Measurements from ENCODE around the gene ST7L.
A peak's percentile ranks its signal among the peaks of the same experiment; 100 is the strongest.

ST7L gene

DNA sequence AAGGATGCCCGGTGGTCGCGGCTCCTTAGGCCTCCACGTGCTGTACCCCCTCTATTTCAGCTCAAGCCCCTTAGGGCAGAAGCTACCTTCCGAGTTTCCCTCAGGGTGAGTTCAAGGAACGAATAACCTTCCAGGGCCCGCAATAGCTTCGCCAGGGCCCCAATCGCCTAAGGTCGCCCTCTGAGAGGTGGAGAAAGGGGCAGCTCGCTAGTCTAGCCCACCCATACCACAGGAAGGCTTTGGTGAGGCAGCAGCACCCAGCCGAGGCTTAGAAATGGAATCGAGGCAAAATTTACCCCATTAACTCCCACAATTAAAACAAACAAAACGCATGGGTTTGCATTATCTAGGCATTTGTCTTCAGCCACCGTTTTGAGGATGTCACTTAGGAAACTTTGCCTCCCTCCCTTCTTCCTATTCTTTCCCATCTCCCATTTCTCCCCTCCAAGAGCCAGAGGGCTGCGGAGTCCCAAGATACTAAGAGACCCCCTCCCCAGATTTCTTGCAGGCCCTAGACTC lies 109.2 kb downstream of the ST7L start:
- TF ChIP-seq, protein P1, sequence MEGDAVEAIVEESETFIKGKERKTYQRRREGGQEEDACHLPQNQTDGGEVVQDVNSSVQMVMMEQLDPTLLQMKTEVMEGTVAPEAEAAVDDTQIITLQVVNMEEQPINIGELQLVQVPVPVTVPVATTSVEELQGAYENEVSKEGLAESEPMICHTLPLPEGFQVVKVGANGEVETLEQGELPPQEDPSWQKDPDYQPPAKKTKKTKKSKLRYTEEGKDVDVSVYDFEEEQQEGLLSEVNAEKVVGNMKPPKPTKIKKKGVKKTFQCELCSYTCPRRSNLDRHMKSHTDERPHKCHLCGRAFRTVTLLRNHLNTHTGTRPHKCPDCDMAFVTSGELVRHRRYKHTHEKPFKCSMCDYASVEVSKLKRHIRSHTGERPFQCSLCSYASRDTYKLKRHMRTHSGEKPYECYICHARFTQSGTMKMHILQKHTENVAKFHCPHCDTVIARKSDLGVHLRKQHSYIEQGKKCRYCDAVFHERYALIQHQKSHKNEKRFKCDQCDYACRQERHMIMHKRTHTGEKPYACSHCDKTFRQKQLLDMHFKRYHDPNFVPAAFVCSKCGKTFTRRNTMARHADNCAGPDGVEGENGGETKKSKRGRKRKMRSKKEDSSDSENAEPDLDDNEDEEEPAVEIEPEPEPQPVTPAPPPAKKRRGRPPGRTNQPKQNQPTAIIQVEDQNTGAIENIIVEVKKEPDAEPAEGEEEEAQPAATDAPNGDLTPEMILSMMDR (IDR thresholded peaks at IDR 0.05; ENCODE audit: extremely low read depth, missing control alignments): no peak
- DNase-seq (ENCODE audit: low spot score): peak; percentile 27

DNA sequence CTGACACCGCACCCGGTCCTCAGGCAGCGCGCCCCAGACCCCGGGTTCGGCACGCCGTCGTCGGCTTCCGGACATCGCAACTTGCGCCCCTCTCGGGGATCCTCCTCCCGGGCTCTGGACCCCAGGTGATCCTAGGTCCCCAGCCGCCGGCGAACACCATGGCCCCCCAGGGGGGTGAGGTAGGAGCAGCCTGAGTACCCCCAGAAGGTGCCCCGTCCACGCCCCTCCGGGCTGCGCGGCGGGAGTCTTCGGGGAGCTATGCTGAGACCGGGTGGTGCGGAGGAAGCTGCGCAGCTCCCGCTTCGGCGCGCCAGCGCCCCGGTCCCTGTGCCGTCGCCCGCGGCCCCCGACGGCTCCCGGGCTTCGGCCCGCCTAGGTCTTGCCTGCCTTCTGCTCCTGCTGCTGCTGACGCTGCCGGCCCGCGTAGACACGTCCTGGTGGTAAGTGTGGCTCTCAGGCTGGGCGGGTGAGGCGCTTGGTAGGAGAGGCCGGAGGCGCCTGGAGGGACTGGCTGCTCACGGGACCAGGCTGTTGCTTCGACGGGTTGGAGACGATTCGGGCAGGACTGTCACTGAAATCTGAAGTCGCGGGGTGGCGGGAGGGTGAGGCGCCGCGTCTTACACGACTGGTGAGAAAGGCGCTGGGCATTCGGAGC lies 109.8 kb downstream of the ST7L start:
- no peak for DNase-seq (ENCODE audit: low spot score)
- TF ChIP-seq, protein P1 (IDR thresholded peaks at IDR 0.05; ENCODE audit: extremely low read depth, missing control alignments): no peak

DNA sequence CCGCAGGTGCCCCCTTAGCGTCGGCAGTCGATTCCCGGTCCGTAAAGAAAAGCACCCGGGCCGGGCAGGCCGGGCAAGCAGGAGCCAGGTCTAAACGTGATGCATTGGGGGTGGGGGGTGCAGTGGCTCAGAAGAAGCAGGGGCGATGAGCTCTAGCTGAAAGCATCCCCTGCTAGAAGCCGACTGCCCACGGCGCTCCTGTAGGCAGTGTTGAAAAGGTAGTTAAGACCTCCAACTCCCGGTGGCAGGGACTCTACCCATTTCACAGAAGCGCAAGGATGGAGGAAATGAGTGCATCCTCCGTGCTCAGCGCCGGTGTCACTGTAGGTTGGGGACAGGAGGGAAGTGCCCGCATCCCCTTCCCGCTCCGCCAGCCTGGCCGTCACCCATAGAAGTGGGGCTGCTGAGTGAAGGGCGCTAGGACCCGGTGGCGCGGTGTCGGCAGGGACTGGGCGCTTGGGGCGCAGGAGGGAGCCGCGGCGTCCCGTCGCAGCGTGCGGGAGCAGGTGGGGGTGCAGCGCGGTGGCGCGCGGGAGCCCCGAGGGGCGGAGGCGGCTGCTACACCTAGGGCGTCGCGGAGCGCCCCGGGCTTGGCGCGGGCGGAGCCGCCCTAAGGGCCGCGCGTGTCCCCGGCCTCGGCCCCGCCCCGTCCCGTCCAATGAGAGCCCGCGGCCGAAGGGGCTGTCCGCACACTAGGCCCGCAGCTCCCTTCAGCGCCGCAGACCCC lies 110.5 kb downstream of the ST7L start, which contains the start of gene WNT2B:
TSS of gene WNT2B (plus strand) at position 688 of the 727 bp plus-strand sequence. CDS start 298 bp downstream, outside the sequence.
- peak; percentile 80 for DNase-seq (ENCODE audit: low spot score)

DNA sequence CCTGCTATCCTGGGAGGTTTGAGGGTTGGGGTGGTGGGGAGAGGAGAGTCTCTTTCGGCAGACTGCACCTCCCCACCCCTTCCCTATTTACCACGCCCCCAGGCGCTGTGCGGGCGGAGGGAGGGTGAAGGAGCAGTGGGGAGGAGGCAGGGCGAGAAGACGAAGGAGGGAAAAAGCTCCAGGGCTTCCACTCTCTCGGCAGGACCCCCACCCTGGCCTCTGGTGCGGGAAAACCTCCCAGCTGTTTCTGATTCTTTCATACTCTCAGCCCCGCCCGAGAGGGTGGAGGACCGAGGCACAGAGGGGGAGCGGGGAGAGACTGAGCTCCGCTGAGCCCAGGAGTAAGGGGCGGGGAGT lies 111.0 kb downstream of the ST7L start:
- peak; percentile 67 for DNase-seq (ENCODE audit: low spot score)
- TF ChIP-seq, protein P1 (IDR thresholded peaks at IDR 0.05; ENCODE audit: extremely low read depth, missing control alignments): no peak

More for the DNA sequence above, 110.5 kb downstream of the ST7L start, which contains the start of gene WNT2B:
- TF ChIP-seq, protein P1 (IDR thresholded peaks at IDR 0.05; ENCODE audit: extremely low read depth, missing control alignments): no peak

DNA sequence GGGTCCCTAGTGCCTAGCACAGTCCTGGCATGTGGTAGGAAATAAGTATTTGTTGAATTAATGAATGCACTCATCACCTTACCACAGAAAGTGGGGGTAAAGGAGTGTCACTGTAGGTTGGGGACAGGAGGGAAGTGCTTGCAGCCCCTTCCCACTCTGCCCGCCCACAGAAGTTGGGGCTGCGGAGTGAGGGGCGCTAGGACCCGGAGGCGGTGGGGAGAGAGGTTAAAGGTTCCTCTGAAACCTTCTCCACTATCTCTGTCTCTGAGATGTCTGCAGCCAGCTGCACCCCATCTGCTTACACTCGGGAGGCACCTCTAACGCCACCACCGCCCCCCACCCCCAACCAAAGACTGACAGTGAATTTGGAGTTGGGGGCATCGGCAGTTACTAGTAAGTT lies 111.6 kb downstream of the ST7L start:
- no peak for DNase-seq (ENCODE audit: low spot score)
- TF ChIP-seq, protein P1 (IDR thresholded peaks at IDR 0.05; ENCODE audit: extremely low read depth, missing control alignments): no peak

DNA sequence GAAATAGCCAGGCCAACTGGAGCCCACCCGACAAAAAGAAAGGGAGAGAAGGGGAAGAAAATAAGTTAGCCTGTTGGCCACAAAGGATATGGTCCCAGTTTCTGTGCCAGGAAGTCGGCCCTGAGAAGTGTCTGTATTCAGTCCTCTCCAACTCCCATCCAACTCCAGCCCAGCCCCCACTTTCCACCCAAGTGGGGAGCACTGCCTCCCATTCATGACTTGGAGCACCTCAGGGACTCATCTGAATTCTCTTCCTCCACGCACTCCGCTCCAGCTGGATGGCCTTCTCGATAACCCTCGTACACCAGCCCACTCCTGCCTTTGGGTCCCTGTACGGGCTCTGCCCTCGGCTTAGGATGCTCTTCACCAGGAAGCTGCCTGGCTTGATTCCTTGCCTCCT lies 112.2 kb downstream of the ST7L start:
- no peak for DNase-seq (ENCODE audit: low spot score)
- TF ChIP-seq, protein P1 (IDR thresholded peaks at IDR 0.05; ENCODE audit: extremely low read depth, missing control alignments): no peak

DNA sequence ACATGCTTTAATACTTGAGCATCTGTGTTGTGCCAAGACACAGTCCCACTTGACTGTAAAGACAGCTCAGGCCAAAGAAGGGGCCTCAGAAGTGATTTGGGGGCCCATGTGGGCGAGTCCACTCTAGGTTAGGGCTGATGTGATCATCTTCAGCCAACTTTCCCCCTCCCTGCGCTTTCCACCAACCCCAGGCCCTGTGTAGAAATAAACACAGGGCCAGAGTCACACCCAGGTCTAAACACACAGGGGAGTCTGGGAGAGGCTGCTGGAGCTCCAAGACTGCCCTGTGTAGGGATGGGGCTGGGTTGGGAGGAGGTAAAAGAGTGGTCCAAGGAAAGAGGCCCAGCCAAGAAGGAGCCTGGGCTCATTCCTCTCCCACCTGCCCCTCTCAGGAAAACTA lies 112.6 kb downstream of the ST7L start:
- no peak for DNase-seq (ENCODE audit: low spot score)
- TF ChIP-seq, protein P1 (IDR thresholded peaks at IDR 0.05; ENCODE audit: extremely low read depth, missing control alignments): no peak

Data from GM20000 (cell line).